22Rv1 (cell line): ENCODE measurements around the gene RAP1A.

Experiments used
- H3K27ac ChIP-seq: fragments of 450-650 bp; 2 replicates; pipeline ENCODE4 v1.5.1; 2017
- ZFX ChIP-seq: fragments of 450-650 bp; IDR thresholded peaks from 2 replicates; pipeline ENCODE4 v1.6.1; 2017; ENCODE audit warnings: antibody characterized with exemption, borderline replicate concordance
- TF ChIP-seq, protein P1 (sequence below): fragments of 450-650 bp; IDR thresholded peaks from 2 replicates; pipeline ENCODE4 v1.5.1; 2017; ENCODE audit warnings: mild to moderate bottlenecking

The RAP1A gene

DNA sequence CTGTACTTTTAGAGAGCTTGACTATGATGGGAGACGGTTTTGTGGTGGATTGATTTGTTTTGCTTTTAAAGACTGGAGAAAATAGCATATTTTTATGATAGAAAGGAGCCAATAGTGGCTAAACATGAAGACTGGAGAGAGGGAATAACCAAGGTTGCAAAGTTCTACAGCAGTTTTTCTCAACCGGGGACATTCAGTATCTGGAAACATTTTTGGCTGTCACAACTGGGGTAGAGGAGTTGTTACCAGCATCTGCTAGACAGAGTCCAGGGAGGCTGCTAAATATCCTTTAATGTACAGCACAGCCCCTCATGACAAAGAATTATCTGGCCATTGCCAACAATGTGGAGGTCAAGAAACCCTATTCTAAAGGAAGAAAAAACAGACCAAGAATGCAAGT lies 38.4 kb upstream of the RAP1A start:
- no peak for TF ChIP-seq ZFX
- TF ChIP-seq, protein P1, sequence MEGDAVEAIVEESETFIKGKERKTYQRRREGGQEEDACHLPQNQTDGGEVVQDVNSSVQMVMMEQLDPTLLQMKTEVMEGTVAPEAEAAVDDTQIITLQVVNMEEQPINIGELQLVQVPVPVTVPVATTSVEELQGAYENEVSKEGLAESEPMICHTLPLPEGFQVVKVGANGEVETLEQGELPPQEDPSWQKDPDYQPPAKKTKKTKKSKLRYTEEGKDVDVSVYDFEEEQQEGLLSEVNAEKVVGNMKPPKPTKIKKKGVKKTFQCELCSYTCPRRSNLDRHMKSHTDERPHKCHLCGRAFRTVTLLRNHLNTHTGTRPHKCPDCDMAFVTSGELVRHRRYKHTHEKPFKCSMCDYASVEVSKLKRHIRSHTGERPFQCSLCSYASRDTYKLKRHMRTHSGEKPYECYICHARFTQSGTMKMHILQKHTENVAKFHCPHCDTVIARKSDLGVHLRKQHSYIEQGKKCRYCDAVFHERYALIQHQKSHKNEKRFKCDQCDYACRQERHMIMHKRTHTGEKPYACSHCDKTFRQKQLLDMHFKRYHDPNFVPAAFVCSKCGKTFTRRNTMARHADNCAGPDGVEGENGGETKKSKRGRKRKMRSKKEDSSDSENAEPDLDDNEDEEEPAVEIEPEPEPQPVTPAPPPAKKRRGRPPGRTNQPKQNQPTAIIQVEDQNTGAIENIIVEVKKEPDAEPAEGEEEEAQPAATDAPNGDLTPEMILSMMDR, result no peak
- no peak overlapping the region for H3K27ac ChIP-seq

DNA sequence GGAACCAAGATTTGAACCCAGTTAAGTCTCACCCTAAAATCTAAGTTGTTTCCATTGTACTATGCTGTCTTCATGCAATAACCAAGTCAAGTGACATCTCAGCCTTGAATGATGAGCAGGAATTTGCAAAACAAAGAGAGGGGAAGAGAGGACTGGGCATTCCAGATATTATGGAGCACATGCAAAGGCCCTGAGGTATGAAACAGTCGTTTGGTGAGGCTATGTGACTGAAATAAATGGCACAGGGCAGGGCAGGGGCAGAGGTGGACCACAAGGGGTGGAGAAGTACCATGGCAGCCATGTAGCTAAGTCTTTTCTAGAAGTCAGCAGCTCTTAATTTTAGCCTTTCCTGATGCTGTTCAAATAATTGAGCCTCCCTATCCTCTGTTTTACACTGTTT lies 37.6 kb upstream of the RAP1A start:
- no peak for TF ChIP-seq ZFX
- TF ChIP-seq, protein P1, result no peak
- H3K27ac ChIP-seq, result no peak overlapping the region

DNA sequence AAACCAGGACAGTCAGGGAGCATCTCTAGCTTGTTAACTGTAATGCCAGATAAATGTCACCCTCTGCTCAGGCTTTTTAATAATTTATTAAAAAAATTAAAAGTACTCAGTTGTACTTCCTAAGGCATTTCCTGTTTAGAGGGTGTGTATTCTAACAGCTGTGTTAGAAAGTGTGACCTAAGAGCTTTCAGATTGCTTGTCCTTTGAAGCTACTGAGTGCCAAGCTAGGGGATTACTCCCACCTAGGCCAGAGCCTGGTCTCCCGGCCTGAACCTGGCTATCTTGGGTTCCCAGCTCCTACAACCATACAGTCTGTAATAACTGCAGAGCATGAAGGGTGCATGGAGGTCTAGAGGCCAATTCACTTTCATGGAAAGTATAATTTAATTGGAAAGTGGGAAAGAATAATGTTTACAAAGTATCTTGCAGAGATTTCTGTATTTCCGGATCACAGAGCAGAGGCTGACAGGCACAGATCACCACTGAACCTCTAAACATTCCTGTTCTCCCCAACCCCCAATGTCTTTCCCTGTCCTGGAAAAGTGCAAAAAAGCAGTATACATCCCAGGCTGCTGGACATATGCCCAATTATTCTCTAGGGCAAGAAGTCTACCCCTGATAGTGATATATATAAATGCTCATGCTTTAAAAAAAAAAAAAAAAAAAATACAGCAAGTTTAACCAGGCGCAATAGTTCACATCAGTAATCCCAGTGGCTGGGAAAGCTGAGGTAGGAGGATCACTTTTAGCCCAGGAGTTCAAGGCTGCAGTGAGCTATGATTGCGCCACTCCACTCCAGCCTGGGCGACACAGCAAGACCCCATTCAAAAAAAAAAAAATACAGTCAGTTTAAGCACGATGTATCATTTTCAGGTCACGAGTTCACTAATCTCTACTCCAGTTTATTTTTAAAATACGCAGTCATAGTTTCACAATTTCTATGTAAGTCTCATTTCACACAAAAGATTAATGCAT lies 36.7 kb upstream of the RAP1A start:
- no peak for TF ChIP-seq ZFX
- TF ChIP-seq, protein P1, result no peak
- H3K27ac ChIP-seq, result no peak overlapping the region

DNA sequence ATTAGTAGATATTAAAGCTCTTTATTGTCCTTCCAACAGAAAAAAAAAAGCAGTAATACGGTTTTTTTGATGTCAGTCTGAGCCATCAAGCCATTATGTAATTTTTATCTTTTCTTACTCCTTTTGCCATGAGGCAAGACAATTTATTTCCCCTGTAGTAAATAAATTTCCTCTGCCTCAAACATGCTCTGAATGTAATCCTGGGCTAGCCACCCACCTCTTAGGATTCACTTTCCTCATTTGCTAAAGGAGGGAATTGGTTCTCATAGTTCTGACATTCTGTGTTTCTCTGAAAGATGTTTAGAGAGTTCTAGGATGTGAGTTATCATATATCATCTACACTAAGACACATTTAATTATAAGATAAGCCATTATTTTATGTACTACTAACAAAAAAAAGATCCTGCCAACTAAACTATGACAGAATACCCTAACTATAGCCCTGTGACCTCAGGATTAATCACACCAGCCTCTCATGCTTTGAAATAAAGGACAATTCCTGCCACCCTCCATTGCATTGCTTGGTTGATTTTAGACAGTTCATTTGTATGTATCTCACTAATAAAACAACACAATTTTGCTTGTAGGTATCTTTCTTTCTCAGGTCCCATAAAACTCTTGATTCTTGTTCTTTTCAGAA lies 34.0 kb upstream of the RAP1A start:
- no peak for TF ChIP-seq ZFX
- TF ChIP-seq, protein P1, result no peak
- H3K27ac ChIP-seq, result no peak overlapping the region

DNA sequence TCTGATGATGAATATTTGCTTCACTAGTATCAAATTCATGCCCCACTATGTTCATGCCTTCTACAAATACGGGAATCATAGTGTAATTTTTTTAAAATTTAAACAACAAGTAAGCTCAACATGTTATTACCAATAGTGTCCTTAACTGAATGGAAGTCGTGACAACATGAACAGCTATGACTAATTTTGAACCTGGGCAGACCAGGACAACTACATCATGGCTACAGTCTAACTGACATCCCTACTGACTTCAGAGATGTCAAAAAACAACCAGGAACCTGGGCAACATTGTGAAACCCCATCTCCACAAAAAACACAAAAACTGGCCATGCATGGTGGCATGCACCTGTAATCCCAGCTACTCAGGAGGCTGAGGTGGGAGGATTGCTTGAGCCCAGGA lies 33.5 kb upstream of the RAP1A start:
- TF ChIP-seq, protein P1, result no peak
- TF ChIP-seq ZFX, result no peak

DNA sequence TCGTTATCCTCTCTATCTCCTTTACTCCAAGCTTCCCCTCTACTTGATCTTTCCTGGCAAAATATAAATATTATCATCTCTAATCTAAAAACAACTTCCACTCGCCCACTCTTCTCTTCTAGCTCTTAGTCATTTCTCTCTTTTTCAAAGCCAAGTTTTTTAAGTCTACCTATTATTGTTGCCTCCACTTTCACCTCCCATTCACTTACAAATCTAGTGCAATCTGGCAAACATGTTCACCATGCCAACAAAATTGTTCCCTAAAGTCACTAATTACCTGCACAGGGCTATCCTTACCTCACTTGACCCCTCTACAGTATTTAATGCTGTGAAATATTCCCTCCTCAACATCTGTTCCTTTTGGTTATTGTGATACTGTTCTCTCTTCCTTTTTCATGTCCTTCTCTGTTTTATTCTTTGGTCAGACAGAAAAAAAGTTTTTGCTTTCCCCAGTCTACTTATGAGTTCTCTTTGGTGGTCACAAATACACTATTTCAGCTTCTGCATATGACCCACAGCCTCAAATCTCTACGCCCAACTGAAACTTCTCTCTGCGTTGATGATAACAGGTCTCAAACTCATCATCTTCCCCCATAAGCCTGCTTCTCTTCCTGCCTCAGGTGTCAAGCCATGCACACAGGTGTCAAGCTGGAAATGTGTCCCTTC lies 31.9 kb upstream of the RAP1A start:
- H3K27ac ChIP-seq, result no peak overlapping the region
- TF ChIP-seq ZFX, result no peak
- TF ChIP-seq, protein P1, result no peak

More for the DNA sequence above, 33.5 kb upstream of the RAP1A start:
- H3K27ac ChIP-seq, result no peak overlapping the region
